Osteocyte (in vitro differentiated cells): ENCODE measurements around the gene PCCA. TPM values are rescaled to one million over a fixed set of nuclear protein-coding genes. Genes with fewer than 3 reads are reported as not detected.

ENCODE experiments used
- DNase-seq: peaks from one replicate; pipeline ENCODE4 v3.0.0; 2021; ENCODE audit warnings: mixed read lengths; ENCODE audit not compliant: unreplicated experiment; ENCODE audit errors: extremely low spot score
- H3K27ac Mint-ChIP-seq: one replicate; pipeline ENCODE4 v1.8.0; 2021; ENCODE audit warnings: mild to moderate bottlenecking, mixed read lengths; ENCODE audit not compliant: unreplicated experiment
- H3K27me3 Mint-ChIP-seq: one replicate; pipeline ENCODE4 v1.8.0; 2021; ENCODE audit warnings: mixed read lengths; ENCODE audit not compliant: unreplicated experiment
- H3K36me3 Mint-ChIP-seq: one replicate; pipeline ENCODE4 v1.8.0; 2021; ENCODE audit warnings: mixed read lengths; ENCODE audit not compliant: unreplicated experiment
- H3K4me1 Mint-ChIP-seq: one replicate; pipeline ENCODE4 v1.8.0; 2021; ENCODE audit warnings: mixed read lengths; ENCODE audit not compliant: unreplicated experiment
- H3K4me3 Mint-ChIP-seq: one replicate; pipeline ENCODE4 v1.8.0; 2021; ENCODE audit warnings: mild to moderate bottlenecking, moderate library complexity, mixed read lengths; ENCODE audit not compliant: unreplicated experiment
- H3K9me3 Mint-ChIP-seq: one replicate; pipeline ENCODE4 v1.8.0; 2021; ENCODE audit warnings: mixed read lengths; ENCODE audit not compliant: unreplicated experiment
- CTCF ChIP-seq: fragments of 200-600 bp; sonication (generic); IDR thresholded peaks from 2 replicates; pipeline ENCODE4 v1.5.0; 2021; ENCODE audit warnings: antibody characterized with exemption, mild to moderate bottlenecking, moderate library complexity
- total RNA-seq: library from RNA; stranded (reverse); gene quantifications from 2 replicates; pipeline ENCODE4 v1.2.1, GENCODE V29; 2021

Gene PCCA
- total RNA-seq, 1 donor from 2014 or later = 33.7 TPM

GRCh38 chr13:100106705-100107104, 17.8 kb downstream of the PCCA start:
- Mint-ChIP-seq H3K36me3 (peaks cover 6% of the 10 kb centered on the region), H3K4me3 (no peak overlapping the region), H3K4me1 (peaks cover 25% of the 10 kb centered on the region), H3K27ac (no peak overlapping the region), H3K27me3 (no peaks in the 10 kb centered on the region), H3K9me3 (no peaks in the 10 kb centered on the region)
- no peak for DNase-seq
- TF ChIP-seq CTCF = no peak

- Mint-ChIP-seq H3K4me3 (no peak overlapping the region), H3K27me3 (no peaks in the 10 kb centered on the region), H3K27ac (no peak overlapping the region), H3K36me3 (peaks cover 4% of the 10 kb centered on the region), H3K4me1 (peaks cover 12% of the 10 kb centered on the region), H3K9me3 (no peaks in the 10 kb centered on the region)
- no peak for TF ChIP-seq CTCF
- no peak for DNase-seq
These were observed 20.1 kb downstream of the PCCA start for GRCh38 chr13:100108913-100109507.

GRCh38 chr13:100110269-100110668, 21.4 kb downstream of the PCCA start:
- H3K27me3 Mint-ChIP-seq = no peaks in the 10 kb centered on the region
- no peak for TF ChIP-seq CTCF
- no peak overlapping the region for H3K27ac Mint-ChIP-seq
- H3K36me3 Mint-ChIP-seq = peaks cover 14% of the 10 kb centered on the region
- DNase-seq = no peak
- H3K9me3 Mint-ChIP-seq = no peaks in the 10 kb centered on the region
- peaks cover 12% of the 10 kb centered on the region for H3K4me1 Mint-ChIP-seq
- no peak overlapping the region for H3K4me3 Mint-ChIP-seq

- peaks cover 25% of the 10 kb centered on the region for H3K36me3 Mint-ChIP-seq
- no peak for TF ChIP-seq CTCF
- no peak overlapping the region for H3K27ac Mint-ChIP-seq
- H3K27me3 Mint-ChIP-seq = no peaks in the 10 kb centered on the region
- H3K4me3 Mint-ChIP-seq = no peak overlapping the region
- H3K9me3 Mint-ChIP-seq = no peaks in the 10 kb centered on the region
- DNase-seq = no peak
- H3K4me1 Mint-ChIP-seq = peaks cover 2% of the 10 kb centered on the region
These were observed 23.4 kb downstream of the PCCA start for GRCh38 chr13:100112186-100112838.

GRCh38 chr13:100115693-100116254, 26.9 kb downstream of the PCCA start:
- no peak for DNase-seq
- Mint-ChIP-seq H3K4me3 (no peak overlapping the region), H3K27ac (no peak overlapping the region), H3K27me3 (no peaks in the 10 kb centered on the region), H3K36me3 (peaks cover 43% of the 10 kb centered on the region), H3K9me3 (peaks cover 4% of the 10 kb centered on the region), H3K4me1 (peaks cover 2% of the 10 kb centered on the region)
- TF ChIP-seq CTCF = no peak
